Measurements from ENCODE around the gene RAC2. TPM values are rescaled to one million over a fixed set of nuclear protein-coding genes. Genes with fewer than 3 reads are reported as not detected.
A peak's percentile ranks its signal among the peaks of the same experiment; 100 is the strongest.

Gene RAC2
- total and polyA plus RNA-seq, 2 of the 8 experiments (the other 6 are each of a cell fraction or from before 2014, with no cell fraction given): 2.3 to 4.3 TPM

- H3K27ac ChIP-seq (ENCODE audit: low read depth, low read length): no peak overlapping the region
- ChIA-PET POLR2A (ENCODE audit: partially characterized antibody) (no interaction called here), CTCF (ENCODE audit: partially characterized antibody) (interaction anchor here (0.9 to 1.3 kb wide), 4 partner anchors 16 to 78 kb away, joined by 3 to 5 read pairs (median 4); partner anchors contain the start of gene RAC2)
- H3K23me2 ChIP-seq (ENCODE audit: low read depth, low read length): no peaks in the 10 kb centered on the region
- no peak overlapping the region for H2BK5ac ChIP-seq (ENCODE audit: low read depth, low read length)
- no peaks in the 10 kb centered on the region for H3K9me3 ChIP-seq (ENCODE audit: insufficient read depth in 2 of 2, low read depth in 1 of 2, low read length in 1 of 2)
- H2BK12ac ChIP-seq (ENCODE audit: low read depth, low read length): no peak overlapping the region
- H2BK20ac ChIP-seq (ENCODE audit: low read length): no peak overlapping the region
- no peak overlapping the region for H4K91ac ChIP-seq (replicated peaks; ENCODE audit: insufficient read length, low read length)
- H2BK15ac ChIP-seq (ENCODE audit: low read length): 0 out of 2 replicates have a peak overlapping the region, but pooled peaks have one; percentile 61
- no peaks in the 10 kb centered on the region for H3K79me2 ChIP-seq (ENCODE audit: control insufficient read depth in 1 of 2, insufficient read depth in 2 of 2, low read length in 2 of 2)
- no peak overlapping the region for H3K9ac ChIP-seq (replicated peaks in 1 of 4; ENCODE audit: extremely low read depth in 1 of 4, low read depth in 3 of 4, low read length in 3 of 4)
- peaks cover 0 to 3% (median 1%) of the 10 kb centered on the region in 4 experiments; a peak in 3 of 7 replicates for H3K4me1 ChIP-seq (replicated peaks in 1 of 4; ENCODE audit: control insufficient read depth in 3 of 4, insufficient read depth in 4 of 4, low read length in 3 of 4)
- H3K79me1 ChIP-seq (ENCODE audit: low read depth, low read length): no peaks in the 10 kb centered on the region
- no peak overlapping the region for H4K8ac ChIP-seq (ENCODE audit: extremely low read depth, insufficient read depth, low read length)
- no peak overlapping the region for H4K5ac ChIP-seq (ENCODE audit: insufficient read length, low read depth, low read length)
- no peaks in the 10 kb centered on the region for H3K36me3 ChIP-seq (ENCODE audit: control insufficient read depth in 2 of 4, insufficient read depth in 4 of 4, low read length in 3 of 4)
- no peak overlapping the region for H3K4me3 ChIP-seq (ENCODE audit: extremely low read depth in 1 of 4, insufficient read depth in 2 of 4, low read depth in 3 of 4, low read length in 4 of 4)
- TF ChIP-seq PHF8 (conservative IDR thresholded peaks at IDR 0.05; ENCODE audit: low read depth, low read length): no peak
- no peak for TF ChIP-seq GTF2F1 (IDR thresholded peaks at IDR 0.05; ENCODE audit: borderline replicate concordance, low read depth, low read length)
- TF ChIP-seq KDM1A (IDR thresholded peaks at IDR 0.05; ENCODE audit: borderline replicate concordance, low read length): no peak
- no peak for TF ChIP-seq ASH2L (IDR thresholded peaks at IDR 0.05; ENCODE audit: low read length)
- no peak for TF ChIP-seq EZH2 (IDR thresholded peaks at IDR 0.05; ENCODE audit: low read depth, low read length, severe bottlenecking)
- no peak for TF ChIP-seq SP1 (IDR thresholded peaks at IDR 0.05; ENCODE audit: low read depth, low read length)
- no peak for TF ChIP-seq CHD1 (IDR thresholded peaks at IDR 0.05; ENCODE audit: low read depth, low read length)
- no peak for TF ChIP-seq HDAC6 (IDR thresholded peaks at IDR 0.05; ENCODE audit: low read depth, low read length)
- no peak for TF ChIP-seq ATF2 (IDR thresholded peaks at IDR 0.05; ENCODE audit: low read length)
- TF ChIP-seq KDM5A (IDR thresholded peaks at IDR 0.05; ENCODE audit: low read length): no peak
- TF ChIP-seq NRF1 (IDR thresholded peaks at IDR 0.05; ENCODE audit: low read depth, low read length): no peak
- TF ChIP-seq SAP30 (IDR thresholded peaks at IDR 0.05; ENCODE audit: insufficient read depth, insufficient replicate concordance, low read length): no peak
- H2AFZ ChIP-seq (ENCODE audit: low read length): no peak overlapping the region
- no peak overlapping the region for H2AK5ac ChIP-seq (ENCODE audit: low read depth, low read length)
- H3K23ac ChIP-seq (ENCODE audit: insufficient read length): no peak overlapping the region
- FAIRE-seq (no peak), DNase-seq (ENCODE audit: low read depth in 1 of 2, low spot score in 2 of 2) (no peak)
- no peaks in the 10 kb centered on the region for H4K20me1 ChIP-seq (replicated peaks in 1 of 2; ENCODE audit: control insufficient read depth in 1 of 2, insufficient read depth in 2 of 2, low read length in 2 of 2)
- no peaks in the 10 kb centered on the region; a peak in 1 of 7 replicates for H3K27me3 ChIP-seq (replicated peaks in 1 of 4; ENCODE audit: control insufficient read depth in 3 of 4, extremely low read depth in 1 of 4, insufficient read depth in 3 of 4, low read length in 3 of 4)
- H2BK120ac ChIP-seq (replicated peaks; ENCODE audit: low read depth, low read length): no peak overlapping the region
- H3K4me2 ChIP-seq (ENCODE audit: insufficient read depth in 1 of 2, low read depth in 2 of 2, low read length in 2 of 2): no peak overlapping the region
- H3K56ac ChIP-seq (replicated peaks; ENCODE audit: insufficient read length, low read depth, low read length): no peak overlapping the region
- H3K4ac ChIP-seq (replicated peaks; ENCODE audit: insufficient read length, low read depth, low read length): no peak overlapping the region
- H3K18ac ChIP-seq (ENCODE audit: extremely low read depth, low read length): no peak overlapping the region
- 57% methylated on average over 4 of the region's 4 CpGs; no CpG with 5 or more reads in 1 of the 2 experiments for WGBS, 2 experiments (ENCODE audit: extremely low coverage in 1 of 2, insufficient coverage in 1 of 2, insufficient read length in 1 of 2, insufficient replicate concordance in 2 of 2, low coverage in 1 of 2, low lambda C conversion rate in 2 of 2, missing lambda C conversion rate in 1 of 2)
- H3K14ac ChIP-seq (ENCODE audit: insufficient read length): no peak overlapping the region
Measured at GRCh38 chr22:37181681-37182080, 62.4 kb downstream of the RAC2 start.
